Activated T-cell treated with anti-CD3 and anti-CD28 coated beads, Interleukin-2, amount 50 U/mL, for 4 hours (primary cell): ENCODE measurements around the gene TMEM61. TPM values are rescaled to one million over a fixed set of nuclear protein-coding genes. Genes with fewer than 3 reads are reported as not detected.

ENCODE experiments used
- ATAC-seq, 2 donors: fragments of 200-7000 bp; cut with Tn5 transposase; one replicate each; pipeline ENCODE4 v1.10.0; 2021
- DNase-seq: peaks from one replicate; pipeline ENCODE4 v3.0.0-alpha.2; 2020
- H3K27me3 Mint-ChIP-seq: one replicate; pipeline ENCODE4 v1.8.0; 2021; ENCODE audit warnings: low read depth, mixed read lengths
- H3K36me3 Mint-ChIP-seq: one replicate; pipeline ENCODE4 v1.8.0; 2022; ENCODE audit warnings: mixed read lengths; ENCODE audit not compliant: insufficient read depth
- H3K4me1 Mint-ChIP-seq: one replicate; pipeline ENCODE4 v1.8.0; 2021; ENCODE audit warnings: low read depth, mixed read lengths
- H3K4me3 Mint-ChIP-seq: one replicate; pipeline ENCODE4 v1.8.0; 2021; ENCODE audit warnings: mild to moderate bottlenecking, moderate library complexity, mixed read lengths
- H3K9me3 Mint-ChIP-seq: one replicate; pipeline ENCODE4 v1.8.0; 2021; ENCODE audit warnings: mixed read lengths
- total RNA-seq, 3 donors: library from RNA; stranded (reverse); gene quantifications; one replicate each; pipeline ENCODE4 v1.2.1, GENCODE V29; 2021

TMEM61 gene
- total RNA-seq, 3 donors from 2014 or later = 0.24 TPM; not detected in 2

DNA sequence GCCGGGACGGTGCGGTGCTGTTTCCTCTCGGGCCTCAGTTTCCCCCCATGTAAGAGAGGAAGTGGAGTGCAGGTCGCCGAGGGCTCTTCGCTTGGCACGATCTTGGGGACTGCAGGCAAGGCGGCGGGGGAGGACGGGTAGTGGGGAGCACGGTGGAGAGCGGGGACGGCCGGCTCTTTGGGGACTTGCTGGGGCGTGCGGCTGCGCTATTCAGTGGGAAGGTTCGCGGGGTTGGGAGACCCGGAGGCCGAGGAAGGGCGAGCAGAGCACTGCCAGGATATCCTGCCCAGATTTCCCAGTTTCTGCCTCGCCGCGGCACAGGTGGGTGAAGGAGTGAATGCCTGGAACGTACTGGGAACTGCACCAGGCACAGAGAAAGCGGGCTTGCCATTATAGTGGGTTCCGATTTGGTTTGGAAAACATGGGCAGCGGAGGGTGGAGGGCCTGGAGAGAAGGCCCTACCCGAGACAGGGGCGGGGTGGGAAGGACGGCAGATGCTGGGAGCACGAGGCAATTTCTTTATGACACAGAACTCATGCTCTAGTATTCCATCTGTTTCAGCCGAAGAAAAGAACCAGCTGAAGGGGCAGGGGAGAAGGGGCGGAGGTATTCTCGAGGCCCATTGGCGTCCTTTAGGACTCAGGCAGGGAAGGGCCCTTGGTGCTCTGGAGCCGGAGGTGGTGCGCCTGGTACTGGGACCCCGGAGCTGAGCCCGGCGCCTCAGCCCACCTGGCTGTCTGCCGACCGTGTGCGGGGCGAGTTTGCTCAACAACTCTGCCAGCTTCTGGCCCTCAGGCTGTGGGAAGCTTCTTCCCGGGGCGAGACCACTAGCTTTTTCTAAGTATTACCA, 59.9 kb downstream of the TMEM61 start:
- DNase-seq (no peak), ATAC-seq (no peak)
- peaks cover 47% of the 10 kb centered on the region for H3K27me3 Mint-ChIP-seq
- no peaks in the 10 kb centered on the region for H3K36me3 Mint-ChIP-seq
- H3K9me3 Mint-ChIP-seq = no peaks in the 10 kb centered on the region
- no peak overlapping the region for H3K4me3 Mint-ChIP-seq
- no peaks in the 10 kb centered on the region for H3K4me1 Mint-ChIP-seq

DNA sequence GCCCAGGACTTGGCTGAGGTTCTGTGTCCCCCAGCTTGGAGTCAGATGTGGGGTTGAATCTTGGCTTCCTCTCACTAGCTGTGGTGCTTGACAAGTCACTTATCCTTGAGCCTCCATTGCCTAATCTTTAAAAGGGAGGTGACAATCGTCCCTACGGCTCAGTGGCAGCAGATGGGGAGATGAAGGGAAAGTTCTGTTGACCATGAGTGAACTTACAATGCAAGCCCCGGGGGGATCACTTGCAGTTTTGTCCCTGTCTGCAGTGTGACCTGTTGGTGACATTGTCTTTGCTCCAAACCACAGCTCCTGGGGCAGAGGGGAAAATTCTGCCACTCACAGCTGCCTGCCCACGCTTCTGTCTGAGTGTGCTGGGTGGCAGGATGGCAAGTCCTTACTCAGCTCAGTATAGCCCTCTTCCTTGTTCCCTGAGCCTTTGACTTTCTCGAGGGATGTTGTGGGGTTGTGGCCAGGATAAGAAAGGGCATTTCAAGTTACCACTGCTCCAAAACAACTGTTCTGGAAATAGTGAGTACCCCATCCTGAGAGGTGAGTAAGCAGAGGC, 60.6 kb downstream of the TMEM61 start:
- no peak overlapping the region for H3K4me3 Mint-ChIP-seq
- no peaks in the 10 kb centered on the region for H3K4me1 Mint-ChIP-seq
- no peak for DNase-seq
- H3K36me3 Mint-ChIP-seq = no peaks in the 10 kb centered on the region
- H3K27me3 Mint-ChIP-seq = peaks cover 42% of the 10 kb centered on the region
- no peaks in the 10 kb centered on the region for H3K9me3 Mint-ChIP-seq
- ATAC-seq = no peak

- no peak for DNase-seq
- H3K27me3 Mint-ChIP-seq = peaks cover 37% of the 10 kb centered on the region
- H3K4me1 Mint-ChIP-seq = no peaks in the 10 kb centered on the region
- no peak for ATAC-seq
- no peaks in the 10 kb centered on the region for H3K36me3 Mint-ChIP-seq
- no peak overlapping the region for H3K4me3 Mint-ChIP-seq
- no peaks in the 10 kb centered on the region for H3K9me3 Mint-ChIP-seq
Observed at GRCh38 chr1:55041613-55042012, 61.2 kb downstream of the TMEM61 start.

Other genes starting within 250 kb of the TMEM61 start
- 1 to 10 TPM; 5.5 to 7.9 (median 6.1) TPM for gene PARS2, start 216.1 kb upstream of the TMEM61 start, total RNA-seq
- 1 to 10 TPM; 1.9 to 2.8 (median 2.0) TPM for gene TTC22, start 179.3 kb upstream of the TMEM61 start, total RNA-seq
- 10 to 100 TPM; 53.0 to 70.5 (median 66.8) TPM for gene DHCR24, start 93.4 kb upstream of the TMEM61 start, total RNA-seq
- gene BSND, start 18.3 kb downstream of the TMEM61 start, total RNA-seq = not detected
- gene PCSK9, start 58.9 kb downstream of the TMEM61 start, total RNA-seq = under 1 TPM; 0.05 to 0.10 (median 0.08) TPM
- gene USP24, start 234.7 kb downstream of the TMEM61 start, total RNA-seq = 10 to 100 TPM; 42.1 to 44.0 (median 43.9) TPM